Measurements from ENCODE around the gene ANKS6.

DNA sequence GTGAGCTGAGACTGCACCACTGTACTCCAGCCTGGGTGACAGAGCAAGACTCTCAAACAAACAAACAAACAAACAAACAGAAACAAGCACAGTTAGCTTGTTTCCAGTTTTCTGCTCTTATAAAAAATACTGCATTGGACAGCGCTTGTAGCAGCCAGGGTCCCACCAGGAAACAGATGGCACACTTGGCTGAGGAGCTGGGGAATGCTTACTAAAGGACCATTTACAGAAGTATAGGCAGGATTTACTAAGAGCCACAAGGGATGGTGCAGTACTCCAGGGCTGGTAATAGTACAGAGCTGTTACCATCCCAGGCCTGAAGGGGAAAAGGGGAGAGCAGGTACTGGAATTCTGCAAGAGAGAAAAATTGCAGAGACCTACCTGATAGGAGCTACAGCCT is 5.2 kb upstream of the ANKS6 start:
- TF ChIP-seq POLR2A (IDR thresholded peaks at IDR 0.05; ENCODE audit: low read length) (no peak), GATA1 (IDR thresholded peaks at IDR 0.05; ENCODE audit: low read depth, low read length) (no peak)

Data from erythroblast (primary cell).